Ascending aorta (tissue), 2 donors: ENCODE results near the gene CARMIL1. TPM values are rescaled to one million over a fixed set of nuclear protein-coding genes. Genes with fewer than 3 reads are reported as not detected.

ENCODE experiments used
- DNase-seq, 2 donors: peaks; one replicate each; pipeline ENCODE4 v3.0.0-alpha.2; 2019; ENCODE audit warnings: low spot score in 2 of 2
- H3K27ac ChIP-seq, 2 donors: fragments of 200-600 bp; sonication (generic); one replicate each; pipeline ENCODE4 v1.5.1; 2016 to 2017; ENCODE audit warnings: mild to moderate bottlenecking in 1 of 2
- H3K27me3 ChIP-seq: fragments of 200-600 bp; sonication (generic); one replicate; pipeline ENCODE4 v1.5.1; 2017
- H3K36me3 ChIP-seq, 2 donors: fragments of 200-600 bp; sonication (generic); one replicate each; pipeline ENCODE4 v1.5.1; 2016
- H3K4me1 ChIP-seq, 2 donors: fragments of 200-600 bp; sonication (generic); one replicate each; pipeline ENCODE4 v1.5.1; 2016 to 2017; ENCODE audit warnings: mild to moderate bottlenecking in 1 of 2
- H3K4me3 ChIP-seq, 2 donors: fragments of 200-600 bp; sonication (generic); one replicate each; pipeline ENCODE4 v1.5.1; 2016 to 2017; ENCODE audit warnings: mild to moderate bottlenecking in 1 of 2
- H3K9me3 ChIP-seq, 2 donors: fragments of 200-600 bp; sonication (generic); one replicate each; pipeline ENCODE4 v1.5.1; 2016
- intact Hi-C: fragments of 100-400 bp; cut with DNase I; formaldehyde crosslinking; loops from one replicate; pipeline ENCODE4 v1.15.1; 2023
- total RNA-seq: library from RNA; depleted of rRNA; stranded (reverse); fragments of >200 nt; gene quantifications from one replicate; pipeline ENCODE4 v1.1.0, GENCODE V29; 2016
- TF ChIP-seq, protein P1 (sequence below), 3 experiments: fragments of 200-600 bp in 2 of 3; fragments of 450-650 bp in 1 of 3; sonication (generic) in 2 of 3; IDR thresholded peaks; one replicate each; pipeline ENCODE4 v1.5.1; 2016 to 2019; ENCODE audit warnings: antibody characterized with exemption in 3 of 3, mild to moderate bottlenecking in 1 of 3, moderate library complexity in 1 of 3

The CARMIL1 gene
- total RNA-seq, 1 donor from 2014 or later, result 16.1 TPM

DNA sequence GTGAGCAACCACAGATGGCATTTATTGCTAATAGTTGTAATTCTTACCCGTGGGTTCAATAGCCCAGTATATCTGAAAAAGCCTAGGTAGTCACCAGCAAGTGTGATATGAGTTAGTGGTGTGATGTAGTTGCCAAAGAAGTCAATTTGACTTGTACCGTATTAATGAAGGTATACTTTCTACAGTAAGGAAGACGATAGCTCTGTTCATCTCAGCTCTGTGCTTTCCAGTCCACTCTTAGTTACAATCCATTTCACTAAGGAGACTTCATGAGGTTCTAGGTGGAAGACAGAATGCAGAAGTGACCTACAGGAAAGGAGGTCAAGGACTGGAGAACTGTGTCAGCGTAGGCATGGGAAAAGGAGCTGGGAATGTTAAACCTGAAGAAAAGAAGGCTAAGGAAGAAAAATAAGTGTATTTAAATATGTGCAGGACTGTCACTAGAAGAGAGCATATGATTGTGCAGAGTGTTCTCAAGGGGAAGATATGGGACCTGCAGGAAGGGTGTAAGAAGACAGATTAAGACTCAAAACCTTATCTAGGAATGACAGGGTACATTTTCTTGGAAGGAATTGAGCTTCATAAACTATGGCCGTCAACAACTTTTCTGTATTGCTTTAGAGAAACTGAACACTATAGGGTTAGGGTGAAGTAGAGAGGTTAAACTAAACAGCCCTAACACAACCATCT, 255.9 kb downstream of the CARMIL1 start:
- DNase-seq, result no peak

DNA sequence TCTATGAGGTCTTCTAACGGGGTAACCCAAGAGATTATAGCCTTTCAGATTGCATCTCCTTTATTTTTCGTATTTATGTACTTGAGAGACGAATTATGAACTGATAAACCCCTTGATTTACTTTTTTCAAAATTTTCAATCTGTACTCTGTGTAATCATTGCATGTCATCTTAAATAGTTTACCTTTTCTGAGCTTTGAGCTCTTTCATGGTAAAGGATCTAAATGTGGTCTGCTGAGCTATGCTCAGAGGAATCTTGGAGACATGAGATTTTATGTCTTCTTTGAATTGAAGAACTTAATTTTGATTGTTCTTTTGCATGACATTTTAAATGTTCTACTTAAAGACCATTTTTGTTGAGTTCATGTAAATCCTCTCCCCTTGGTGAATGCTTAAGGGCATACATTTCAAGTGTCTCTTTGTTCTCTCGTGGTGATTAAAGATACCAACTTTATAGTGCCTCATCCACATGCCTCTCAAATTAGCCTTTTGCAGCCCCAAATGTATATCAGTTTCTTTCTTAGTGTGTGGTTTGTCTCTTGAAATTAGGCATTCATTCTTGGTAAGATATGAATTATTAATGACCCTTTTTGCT, 256.6 kb downstream of the CARMIL1 start:
- no peaks in the 10 kb centered on the region for H3K27me3 ChIP-seq
- no peak overlapping the region for H3K27ac ChIP-seq
- no peak for DNase-seq
- H3K4me1 ChIP-seq, result no peaks in the 10 kb centered on the region
- intact Hi-C loops, result no loop called here
- TF ChIP-seq, protein P1, sequence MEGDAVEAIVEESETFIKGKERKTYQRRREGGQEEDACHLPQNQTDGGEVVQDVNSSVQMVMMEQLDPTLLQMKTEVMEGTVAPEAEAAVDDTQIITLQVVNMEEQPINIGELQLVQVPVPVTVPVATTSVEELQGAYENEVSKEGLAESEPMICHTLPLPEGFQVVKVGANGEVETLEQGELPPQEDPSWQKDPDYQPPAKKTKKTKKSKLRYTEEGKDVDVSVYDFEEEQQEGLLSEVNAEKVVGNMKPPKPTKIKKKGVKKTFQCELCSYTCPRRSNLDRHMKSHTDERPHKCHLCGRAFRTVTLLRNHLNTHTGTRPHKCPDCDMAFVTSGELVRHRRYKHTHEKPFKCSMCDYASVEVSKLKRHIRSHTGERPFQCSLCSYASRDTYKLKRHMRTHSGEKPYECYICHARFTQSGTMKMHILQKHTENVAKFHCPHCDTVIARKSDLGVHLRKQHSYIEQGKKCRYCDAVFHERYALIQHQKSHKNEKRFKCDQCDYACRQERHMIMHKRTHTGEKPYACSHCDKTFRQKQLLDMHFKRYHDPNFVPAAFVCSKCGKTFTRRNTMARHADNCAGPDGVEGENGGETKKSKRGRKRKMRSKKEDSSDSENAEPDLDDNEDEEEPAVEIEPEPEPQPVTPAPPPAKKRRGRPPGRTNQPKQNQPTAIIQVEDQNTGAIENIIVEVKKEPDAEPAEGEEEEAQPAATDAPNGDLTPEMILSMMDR (IDR thresholded peaks at IDR 0.05), result no peak
- no peaks in the 10 kb centered on the region for H3K9me3 ChIP-seq
- H3K36me3 ChIP-seq, result peaks cover 16 to 65% of the 10 kb centered on the region in 2 donors
- H3K4me3 ChIP-seq, result no peak overlapping the region

More for the DNA sequence above, 255.9 kb downstream of the CARMIL1 start:
- Histone ChIP-seq H3K9me3 (no peaks in the 10 kb centered on the region), H3K4me1 (no peaks in the 10 kb centered on the region), H3K27ac (no peak overlapping the region), H3K27me3 (no peaks in the 10 kb centered on the region), H3K36me3 (peaks cover 10 to 63% of the 10 kb centered on the region in 2 donors), H3K4me3 (no peak overlapping the region)
- TF ChIP-seq, protein P1 (IDR thresholded peaks at IDR 0.05), result no peak
- intact Hi-C loops, result no loop called here

DNA sequence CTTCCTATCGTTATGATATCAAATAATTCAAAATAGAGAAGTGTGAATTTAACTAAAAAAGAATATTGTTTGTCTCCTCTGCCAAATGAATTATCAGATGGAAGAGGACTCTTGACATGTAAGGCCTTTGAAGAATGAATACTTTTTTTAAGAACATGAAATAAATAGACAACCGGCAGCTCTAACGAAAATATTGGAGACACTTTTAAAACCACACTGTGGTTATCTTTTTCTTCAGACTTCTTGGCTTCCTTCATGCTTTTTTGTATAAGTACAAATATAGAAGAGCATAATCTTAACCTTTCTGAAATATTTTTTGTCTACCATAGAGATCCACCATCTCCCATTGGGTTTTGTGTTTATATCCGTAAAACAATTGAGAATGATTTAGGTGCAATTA, 257.6 kb downstream of the CARMIL1 start:
- Histone ChIP-seq H3K36me3 (peaks cover 18 to 73% of the 10 kb centered on the region in 2 donors), H3K4me1 (no peaks in the 10 kb centered on the region)
- intact Hi-C loops, result no loop called here

DNA sequence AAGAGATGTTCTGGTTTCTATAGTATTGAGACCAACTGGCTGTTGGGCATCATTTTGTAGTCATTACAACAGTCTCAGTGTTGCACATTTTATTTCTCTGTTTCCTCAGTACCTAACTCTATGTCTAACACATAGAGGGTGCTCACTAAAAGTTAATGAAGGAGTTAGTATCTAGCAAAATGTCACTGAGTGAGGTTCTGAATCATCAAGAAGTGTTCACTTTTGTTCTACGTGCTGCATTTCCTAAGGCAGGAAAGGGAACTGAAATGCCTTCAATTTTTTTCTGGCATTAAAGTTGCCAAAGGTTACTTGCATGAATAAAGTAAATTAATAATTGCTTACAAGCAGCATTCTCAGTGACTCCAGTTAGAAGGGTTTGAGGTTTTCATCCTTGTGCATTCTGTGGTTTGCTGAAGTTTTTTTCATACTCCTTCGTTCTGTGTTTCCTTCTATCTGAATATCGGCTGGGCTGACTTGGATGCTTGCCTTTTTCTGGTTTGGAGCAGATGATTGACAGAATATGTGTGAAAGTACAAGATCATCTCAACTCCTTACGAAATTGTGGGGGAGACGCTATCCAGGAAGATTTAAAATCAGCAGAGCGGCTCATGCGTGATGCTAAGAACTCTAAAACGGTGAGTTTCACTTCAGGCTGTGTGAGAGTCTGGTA, 258.3 kb downstream of the CARMIL1 start:
- TF ChIP-seq, protein P1 (IDR thresholded peaks at IDR 0.05), result no peak
- DNase-seq, result no peak
- Histone ChIP-seq H3K27me3 (no peaks in the 10 kb centered on the region), H3K9me3 (no peaks in the 10 kb centered on the region), H3K4me1 (no peaks in the 10 kb centered on the region), H3K27ac (no peak overlapping the region), H3K4me3 (no peak overlapping the region), H3K36me3 (peaks cover 18 to 68% of the 10 kb centered on the region in 2 donors)
- intact Hi-C loops, result no loop called here

More for the DNA sequence above, 257.6 kb downstream of the CARMIL1 start:
- TF ChIP-seq, protein P1 (IDR thresholded peaks at IDR 0.05), result no peak
- no peak for DNase-seq
- Histone ChIP-seq H3K27me3 (no peaks in the 10 kb centered on the region), H3K27ac (no peak overlapping the region), H3K9me3 (no peaks in the 10 kb centered on the region), H3K4me3 (no peak overlapping the region)

DNA sequence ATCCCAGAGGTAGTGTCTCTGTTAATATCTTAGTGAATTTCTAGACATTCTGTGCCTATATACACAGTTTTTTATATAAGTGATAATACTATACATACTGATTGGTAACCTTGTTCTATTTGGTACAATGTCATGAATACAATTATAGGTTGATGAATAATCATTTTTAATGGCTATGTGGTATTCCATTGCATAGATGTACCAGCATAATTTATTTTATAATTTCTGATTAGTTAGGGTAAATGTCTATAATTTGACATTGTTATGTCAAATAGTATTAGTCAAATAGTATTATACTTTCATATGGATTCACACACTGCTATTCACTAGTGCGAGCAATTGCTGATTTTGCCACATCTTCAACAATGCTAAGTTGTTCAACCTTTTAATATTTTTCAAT, 262.1 kb downstream of the CARMIL1 start:
- no peaks in the 10 kb centered on the region for H3K27me3 ChIP-seq
- TF ChIP-seq, protein P1 (IDR thresholded peaks at IDR 0.05), result no peak
- no peaks in the 10 kb centered on the region for H3K9me3 ChIP-seq
- peaks cover 0 to 2% of the 10 kb centered on the region in 2 donors for H3K4me1 ChIP-seq
- DNase-seq, result no peak
- intact Hi-C loops, result no loop called here
- no peak overlapping the region for H3K4me3 ChIP-seq
- H3K27ac ChIP-seq, result no peak overlapping the region
- peaks cover 18 to 47% of the 10 kb centered on the region in 2 donors for H3K36me3 ChIP-seq
